HG03039 (cell line): Measurements from ENCODE around the gene ST3GAL3.

Experiments used
- ATAC-seq: cut with Tn5 transposase; IDR thresholded peaks from one replicate; pipeline ENCODE4 v1.9.1; 2021; ENCODE audit warnings: mild to moderate bottlenecking, moderate library complexity; ENCODE audit not compliant: unreplicated experiment

The ST3GAL3 gene

DNA sequence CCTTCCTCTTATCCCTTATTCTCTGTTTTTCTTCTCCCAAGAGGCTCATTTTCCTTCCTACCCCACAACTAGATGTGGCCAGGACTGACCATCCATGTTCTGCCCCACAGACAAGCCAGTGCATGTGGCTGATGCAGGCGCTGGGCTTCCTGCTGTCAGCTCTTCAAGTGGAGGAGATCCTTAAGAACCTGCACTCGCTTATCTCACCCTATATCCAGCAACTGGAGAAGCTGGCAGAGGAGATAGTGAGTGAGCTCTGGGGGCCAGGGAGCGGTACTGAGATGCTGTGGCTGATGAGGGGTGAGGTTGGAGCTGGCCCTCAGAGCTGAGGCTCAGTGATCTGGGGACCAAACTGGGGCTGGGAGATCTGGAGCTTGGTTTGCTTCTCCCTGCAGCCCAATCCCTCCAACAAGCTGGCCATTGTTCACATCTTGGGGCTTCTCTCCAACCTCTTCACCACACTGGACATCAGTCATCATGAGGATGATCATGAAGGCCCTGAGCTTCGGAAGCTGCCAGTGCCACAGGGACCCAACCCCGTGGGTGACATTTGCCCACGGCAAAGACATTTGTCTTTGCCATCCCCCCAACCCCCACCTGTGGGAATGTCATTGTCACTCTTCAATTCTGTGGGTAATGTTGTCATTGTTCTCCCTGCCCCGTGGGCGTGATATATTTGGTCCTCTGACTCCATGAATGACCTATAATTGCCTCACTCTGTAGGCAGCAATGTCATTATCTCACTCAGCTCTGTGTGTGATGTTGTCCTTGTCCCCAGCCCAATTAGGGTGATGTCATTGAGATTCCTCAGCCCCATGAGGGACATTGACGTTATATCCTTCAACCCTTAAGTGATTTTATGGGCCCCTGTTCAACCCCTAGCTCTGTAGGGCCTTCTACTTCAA lies 251.3 kb downstream of the ST3GAL3 start:
- no peak for ATAC-seq

DNA sequence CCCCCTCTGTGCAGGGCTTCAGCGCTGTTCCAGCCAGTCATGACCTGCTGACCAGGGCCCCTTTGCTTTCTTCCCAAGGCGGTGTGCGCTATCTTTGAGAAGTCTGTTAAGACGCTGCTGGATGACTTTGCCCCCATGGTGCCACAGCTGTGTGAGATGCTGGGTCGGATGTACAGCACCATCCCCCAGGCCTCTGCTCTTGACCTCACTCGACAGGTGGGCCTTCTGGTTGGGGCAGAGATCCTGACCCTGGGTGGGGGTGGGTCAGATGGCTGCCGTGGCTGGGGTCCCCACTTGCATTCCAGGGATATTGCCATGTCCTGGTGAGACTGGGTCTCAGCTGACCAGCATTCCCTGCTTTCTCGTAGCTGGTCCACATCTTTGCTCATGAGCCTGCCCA lies 253.5 kb downstream of the ST3GAL3 start:
- ATAC-seq: no peak

DNA sequence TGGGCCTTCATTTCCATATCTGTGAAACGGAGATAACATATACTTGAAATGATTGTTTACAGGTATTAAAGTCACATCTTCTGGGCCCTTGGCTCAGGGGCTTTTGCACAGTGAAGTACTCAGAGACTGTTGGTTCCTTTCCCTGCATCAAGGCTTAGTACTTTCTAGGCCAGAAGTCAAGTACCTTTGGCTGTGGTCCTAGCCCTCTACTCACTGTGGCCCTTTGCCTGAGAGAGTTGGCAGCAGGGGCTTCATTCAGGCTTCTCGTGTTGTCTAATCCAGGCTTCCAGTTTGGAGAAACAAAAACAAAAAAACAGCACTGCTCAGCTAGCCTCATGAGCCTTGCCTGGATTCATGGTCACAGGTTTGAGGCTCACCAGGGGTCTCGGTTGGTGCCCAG lies 254.4 kb downstream of the ST3GAL3 start:
- ATAC-seq: no peak

DNA sequence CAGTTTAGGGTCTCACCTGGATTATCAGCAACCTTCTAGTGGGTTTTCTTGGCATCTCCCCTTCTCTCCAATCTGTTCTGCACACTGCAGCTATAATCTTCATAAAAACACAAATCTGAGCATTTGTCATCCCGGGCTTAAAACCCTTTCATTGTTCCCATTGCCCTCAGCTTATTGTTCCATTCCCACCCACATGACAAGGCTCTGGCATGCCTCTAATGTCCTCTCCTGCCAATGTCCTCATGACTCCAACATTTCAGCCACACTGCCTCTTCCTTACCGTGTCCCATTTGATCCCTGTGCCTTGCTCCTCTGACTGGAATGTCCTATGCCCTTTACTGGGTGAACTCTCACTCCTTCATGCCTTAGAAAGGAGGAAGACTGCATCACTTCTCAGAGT lies 255.0 kb downstream of the ST3GAL3 start:
- no peak for ATAC-seq

DNA sequence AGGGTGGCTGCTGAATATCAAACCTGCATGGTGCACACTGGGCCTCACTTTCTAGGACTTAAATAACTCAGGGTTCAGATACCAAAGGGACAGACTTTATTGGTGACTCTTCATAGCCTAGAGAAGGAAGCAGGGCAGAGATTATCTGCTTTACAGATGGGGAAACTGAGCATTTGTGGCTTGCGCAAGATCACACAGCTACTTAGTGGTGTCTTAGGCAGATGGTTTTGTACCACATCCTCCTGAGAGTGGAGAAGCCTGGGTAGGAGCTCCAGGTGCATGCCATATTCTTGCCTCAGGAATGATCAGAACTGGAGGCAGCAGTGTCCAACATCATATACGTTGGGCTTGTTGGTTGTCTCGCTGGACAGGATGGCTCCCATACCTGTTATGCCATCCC lies 255.7 kb downstream of the ST3GAL3 start:
- ATAC-seq: no peak

DNA sequence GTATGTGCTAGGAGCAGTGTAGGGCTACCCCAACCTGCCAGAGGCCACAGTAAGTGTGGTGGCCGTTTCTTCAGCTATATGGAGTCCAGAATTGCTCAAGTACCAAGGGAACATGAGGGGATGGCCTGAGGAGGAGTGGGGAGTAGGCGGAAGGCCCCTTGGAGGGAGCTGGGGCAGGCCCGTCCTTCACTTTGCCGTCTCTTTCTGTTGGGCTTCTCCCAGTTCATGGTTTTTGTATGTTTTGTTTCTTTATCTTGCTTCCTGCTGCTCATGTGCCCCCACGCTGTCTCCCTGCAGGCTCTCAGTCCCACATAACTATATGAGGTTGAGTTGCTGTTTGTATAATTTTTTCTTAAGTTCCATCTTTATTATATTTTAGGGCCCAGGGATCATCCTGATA lies 256.6 kb downstream of the ST3GAL3 start:
- no peak for ATAC-seq

DNA sequence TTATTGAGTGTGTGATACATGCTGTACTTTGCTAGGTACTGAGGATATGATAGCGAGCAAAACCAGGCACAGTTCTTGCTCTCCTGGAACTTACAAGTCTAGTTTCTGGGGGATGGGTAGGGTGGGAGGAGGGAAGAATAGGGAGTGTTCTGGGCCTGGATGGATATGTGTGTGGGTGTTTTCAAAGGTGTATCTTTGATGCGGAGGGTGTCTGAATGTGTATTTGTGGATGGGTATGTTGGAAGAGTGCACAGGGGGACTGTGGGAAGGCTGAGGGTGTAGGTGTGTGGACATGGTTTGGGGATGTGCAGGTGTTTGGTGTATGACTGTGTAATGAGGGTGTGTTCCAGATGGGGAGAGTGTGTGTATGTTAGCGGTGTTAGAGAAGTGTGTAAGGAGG lies 258.0 kb downstream of the ST3GAL3 start:
- no peak for ATAC-seq

DNA sequence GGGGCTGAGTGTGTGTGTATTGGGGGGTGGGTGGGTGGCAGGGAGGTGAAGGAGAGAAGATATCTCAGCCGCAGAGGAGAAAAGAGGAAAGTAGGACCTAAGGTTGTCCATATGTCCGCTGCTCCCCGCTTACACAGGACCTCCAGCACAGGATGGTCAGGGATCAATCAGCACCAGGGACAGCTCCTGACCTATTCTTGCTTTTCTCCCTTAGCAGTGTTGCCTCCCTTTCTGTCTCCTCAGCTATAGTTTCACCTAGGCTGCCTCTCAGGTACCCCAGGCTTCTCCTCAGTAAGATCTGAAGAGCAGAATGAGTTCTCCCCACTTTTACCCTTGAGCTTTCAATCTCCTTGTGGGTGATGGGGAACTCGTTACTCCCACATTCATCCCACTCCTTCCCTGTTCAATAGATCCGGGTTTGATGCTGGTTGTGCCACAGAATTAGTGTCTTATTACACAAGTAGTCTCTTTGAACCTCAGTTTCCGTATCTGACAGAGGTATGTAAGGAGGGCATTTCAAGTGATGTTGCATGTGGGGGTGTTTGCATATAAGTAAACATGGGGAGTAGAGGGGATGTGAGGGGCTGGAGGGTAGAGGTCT lies 261.1 kb downstream of the ST3GAL3 start:
- no peak for ATAC-seq

DNA sequence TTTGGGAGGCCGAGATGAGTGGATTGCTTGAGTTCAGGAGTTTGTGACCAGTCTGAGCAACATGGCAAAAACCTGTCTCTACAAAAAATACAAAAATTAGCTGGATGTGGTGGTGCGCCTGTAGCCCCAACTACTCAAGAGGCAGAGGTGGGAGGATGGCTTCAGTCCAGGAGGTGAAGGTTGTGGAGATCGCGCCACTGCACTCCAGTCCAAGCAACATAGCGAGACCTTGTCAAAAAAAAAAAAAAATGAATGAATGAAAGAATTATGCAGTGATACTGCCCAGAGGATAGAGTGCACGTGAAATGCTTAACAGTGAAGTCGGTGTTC lies 262.0 kb downstream of the ST3GAL3 start:
- ATAC-seq: no peak

DNA sequence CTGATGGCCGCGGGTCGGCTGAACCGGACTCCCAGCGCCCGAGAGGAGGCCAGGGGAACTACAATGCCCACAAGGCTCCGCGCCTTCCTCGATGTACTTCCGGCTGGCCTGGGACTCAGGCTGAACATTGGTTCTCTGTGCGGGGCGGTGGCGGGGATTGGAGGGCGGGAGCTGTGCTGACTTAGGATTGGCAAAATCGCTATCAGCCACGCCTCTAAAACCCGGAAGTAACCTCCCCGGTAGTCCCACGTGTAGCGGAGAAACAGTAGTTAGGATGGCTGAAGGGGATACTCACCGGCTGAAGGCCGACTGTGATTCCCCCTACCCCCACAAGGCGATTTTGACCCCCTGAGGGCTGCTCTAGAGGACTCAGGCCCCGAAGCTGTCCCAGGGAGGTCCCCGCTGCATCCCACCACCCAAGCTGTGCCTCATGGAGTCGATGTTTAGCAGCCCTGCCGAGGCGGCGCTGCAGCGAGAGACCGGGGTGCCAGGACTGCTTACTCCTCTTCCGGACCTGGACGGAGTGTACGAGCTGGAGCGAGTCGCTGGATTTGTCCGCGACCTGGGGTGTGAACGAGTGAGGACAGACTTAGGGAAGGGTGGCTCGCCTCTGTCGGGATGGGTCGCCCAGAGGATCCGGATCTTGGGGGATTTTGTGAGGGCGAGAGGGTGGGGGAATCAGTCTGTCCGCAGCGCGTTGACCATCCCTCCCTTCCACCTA lies 262.6 kb downstream of the ST3GAL3 start, which contains the start of gene DPH2:
Gene DPH2, plus strand, starts transcription at position 265 of the 721 bp plus-strand sequence. Its CDS starts 166 bp downstream, at position 431.
- peak; percentile 74 for ATAC-seq

DNA sequence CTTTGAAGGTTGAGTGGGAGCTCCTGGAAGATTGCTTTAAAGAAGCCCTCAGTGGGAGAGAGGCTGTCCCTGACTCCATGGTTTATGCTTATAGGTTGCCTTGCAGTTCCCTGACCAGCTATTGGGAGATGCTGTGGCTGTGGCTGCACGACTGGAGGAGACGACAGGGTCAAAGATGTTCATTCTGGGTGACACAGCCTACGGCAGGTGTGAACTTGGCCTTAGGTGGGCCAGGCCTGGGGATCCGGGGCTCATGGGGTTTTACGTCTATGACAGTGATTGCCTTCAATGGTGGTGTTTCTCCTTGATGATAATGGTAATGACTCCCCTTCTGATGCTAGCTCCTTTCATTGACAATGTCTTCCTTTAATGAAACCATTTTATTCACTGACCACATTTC lies 263.2 kb downstream of the ST3GAL3 start:
- ATAC-seq: no peak

DNA sequence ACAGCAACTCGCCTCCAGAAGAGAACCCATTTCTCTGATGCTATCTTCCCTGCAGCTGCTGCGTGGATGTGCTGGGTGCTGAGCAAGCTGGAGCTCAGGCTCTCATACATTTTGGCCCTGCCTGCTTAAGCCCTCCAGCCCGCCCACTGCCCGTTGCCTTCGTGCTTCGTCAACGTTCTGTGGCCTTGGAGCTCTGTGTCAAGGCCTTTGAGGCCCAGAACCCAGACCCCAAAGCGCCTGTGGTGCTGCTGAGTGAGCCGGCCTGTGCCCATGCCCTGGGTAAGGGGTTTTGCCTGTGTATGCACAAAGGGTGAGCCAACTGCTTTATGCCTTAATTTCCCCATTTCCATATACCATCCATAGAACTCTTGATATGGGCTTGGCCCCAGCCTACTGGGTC lies 263.6 kb downstream of the ST3GAL3 start:
- ATAC-seq: no peak

DNA sequence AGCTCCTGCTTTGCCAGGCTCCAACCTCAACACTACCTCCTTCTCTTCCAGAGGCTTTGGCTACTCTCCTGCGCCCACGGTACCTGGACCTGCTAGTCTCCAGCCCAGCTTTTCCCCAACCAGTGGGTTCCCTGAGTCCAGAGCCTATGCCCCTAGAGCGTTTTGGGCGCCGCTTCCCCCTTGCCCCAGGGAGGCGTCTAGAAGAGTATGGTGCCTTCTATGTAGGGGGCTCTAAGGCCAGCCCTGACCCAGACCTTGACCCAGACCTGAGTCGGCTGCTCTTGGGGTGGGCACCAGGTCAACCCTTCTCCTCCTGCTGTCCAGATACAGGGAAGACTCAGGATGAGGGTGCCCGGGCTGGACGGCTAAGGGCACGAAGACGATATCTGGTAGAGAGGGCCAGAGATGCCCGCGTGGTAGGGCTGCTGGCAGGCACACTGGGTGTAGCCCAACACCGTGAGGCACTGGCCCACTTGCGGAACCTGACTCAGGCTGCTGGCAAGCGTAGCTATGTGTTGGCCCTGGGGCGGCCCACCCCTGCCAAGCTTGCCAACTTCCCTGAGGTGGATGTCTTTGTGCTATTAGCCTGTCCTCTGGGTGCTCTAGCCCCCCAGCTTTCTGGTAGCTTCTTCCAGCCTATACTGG lies 264.1 kb downstream of the ST3GAL3 start:
- no peak for ATAC-seq

DNA sequence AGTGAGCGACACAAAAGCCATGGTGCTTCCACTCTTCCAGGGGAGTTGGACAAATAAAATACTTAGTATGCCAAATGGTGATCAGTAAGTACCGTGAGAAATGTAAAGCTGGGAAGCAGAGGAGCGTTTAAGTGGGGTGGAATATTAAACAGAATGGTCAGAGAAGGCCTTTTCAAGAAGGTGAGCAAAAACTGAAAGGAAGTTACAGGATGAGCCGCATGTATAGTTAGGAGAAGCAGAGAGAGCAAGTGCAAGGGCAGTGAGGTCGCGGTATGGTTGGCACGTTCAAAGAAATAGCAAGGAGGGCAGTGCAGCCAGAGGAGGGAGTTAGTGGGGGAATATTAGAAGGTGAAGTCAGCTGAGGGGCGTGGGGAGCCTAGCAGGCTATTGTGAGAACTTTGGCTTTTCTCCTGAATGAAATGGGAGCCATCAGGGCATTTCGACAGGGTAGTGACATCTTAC lies 266.7 kb downstream of the ST3GAL3 start:
- no peak for ATAC-seq

DNA sequence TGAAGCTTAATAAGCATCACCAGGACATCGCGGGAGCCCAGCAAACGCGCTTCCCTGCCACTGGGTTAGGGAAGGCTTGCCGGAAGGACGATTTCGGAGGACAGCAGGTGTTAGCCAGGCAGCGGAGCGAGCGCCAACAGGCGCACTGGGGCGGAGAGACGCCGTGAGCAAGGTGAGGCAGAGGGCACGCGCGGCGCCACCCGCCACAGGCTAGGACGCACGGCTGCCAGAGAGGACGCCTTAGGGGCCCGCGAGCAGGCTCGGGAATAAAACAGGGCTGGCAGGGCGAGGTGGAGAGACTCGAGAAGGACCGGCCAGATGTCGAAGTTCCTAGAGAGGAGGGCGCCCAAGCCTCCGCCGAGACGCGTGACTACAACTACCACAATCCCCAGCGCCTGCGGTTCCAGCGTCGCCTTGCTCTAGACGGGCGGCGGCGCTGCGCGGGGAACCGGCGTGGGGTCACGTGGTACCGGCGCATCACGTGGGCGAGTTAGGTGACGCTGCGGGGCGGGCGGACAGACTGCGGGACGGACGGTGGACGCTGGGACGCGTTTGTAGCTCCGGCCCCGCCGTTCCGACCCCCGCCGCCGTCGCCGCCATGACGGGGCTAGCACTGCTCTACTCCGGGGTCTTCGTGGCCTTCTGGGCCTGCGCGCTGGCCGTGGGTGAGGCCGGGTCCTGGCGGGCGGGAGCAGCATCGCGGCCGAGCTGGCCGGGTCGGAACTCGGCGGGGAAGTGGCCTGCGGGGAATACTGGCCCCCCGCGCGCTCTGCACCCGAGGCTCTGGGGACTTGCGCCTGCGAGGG lies 267.3 kb downstream of the ST3GAL3 start, which contains the start of gene ATP6V0B:
Gene ATP6V0B, plus strand, starts transcription at position 518 of the 806 bp plus-strand sequence. Its CDS starts 81 bp downstream, at position 599.
- ATAC-seq: peak; percentile 63

DNA sequence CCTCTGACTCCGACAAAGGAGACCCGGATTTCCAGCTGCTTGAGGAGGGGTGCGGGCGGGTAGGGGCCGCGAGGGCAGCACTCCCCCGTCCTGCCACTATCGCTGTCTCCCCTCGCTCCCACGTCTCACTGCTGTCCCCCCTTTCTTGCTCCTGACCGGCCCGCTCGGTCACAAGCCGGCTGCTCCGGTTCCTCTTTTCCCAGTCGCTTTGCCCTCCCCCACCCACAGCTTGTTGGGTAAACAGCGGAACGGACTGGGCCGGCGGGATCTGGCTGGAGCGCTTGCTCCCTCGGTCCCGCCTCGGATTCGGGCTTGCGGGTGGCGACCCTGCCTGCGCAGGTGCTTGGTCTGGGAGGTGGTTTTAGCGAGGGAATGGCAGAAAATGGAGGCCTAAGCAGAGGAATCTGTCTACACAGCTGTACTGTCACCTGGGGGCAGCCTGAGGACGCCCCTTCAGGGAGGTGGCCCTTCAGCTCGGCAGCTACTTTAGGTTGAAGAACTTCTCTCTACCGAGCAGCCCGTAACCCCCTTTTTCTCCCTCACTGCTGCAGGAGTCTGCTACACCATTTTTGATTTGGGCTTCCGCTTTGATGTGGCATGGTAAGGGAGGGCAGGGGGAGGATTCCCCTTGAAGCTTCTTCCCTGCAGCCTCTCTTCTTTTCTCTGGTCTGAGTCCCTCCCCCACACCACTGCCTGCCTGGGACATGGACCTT lies 268.1 kb downstream of the ST3GAL3 start:
- ATAC-seq: no peak

DNA sequence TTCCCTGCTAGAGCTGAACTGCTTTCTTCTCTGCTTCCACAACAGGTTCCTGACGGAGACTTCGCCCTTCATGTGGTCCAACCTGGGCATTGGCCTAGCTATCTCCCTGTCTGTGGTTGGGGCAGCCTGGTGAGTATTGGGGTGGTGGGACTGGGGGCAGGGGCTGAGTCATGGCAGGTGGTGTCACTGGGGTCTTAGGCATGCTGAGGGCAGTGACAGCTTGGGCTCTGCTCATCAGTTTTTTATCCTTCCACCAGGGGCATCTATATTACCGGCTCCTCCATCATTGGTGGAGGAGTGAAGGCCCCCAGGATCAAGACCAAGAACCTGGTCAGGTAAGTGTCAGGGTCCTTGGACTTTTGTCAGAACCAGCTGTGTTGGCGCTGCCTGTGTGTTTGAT lies 268.7 kb downstream of the ST3GAL3 start:
- no peak for ATAC-seq

DNA sequence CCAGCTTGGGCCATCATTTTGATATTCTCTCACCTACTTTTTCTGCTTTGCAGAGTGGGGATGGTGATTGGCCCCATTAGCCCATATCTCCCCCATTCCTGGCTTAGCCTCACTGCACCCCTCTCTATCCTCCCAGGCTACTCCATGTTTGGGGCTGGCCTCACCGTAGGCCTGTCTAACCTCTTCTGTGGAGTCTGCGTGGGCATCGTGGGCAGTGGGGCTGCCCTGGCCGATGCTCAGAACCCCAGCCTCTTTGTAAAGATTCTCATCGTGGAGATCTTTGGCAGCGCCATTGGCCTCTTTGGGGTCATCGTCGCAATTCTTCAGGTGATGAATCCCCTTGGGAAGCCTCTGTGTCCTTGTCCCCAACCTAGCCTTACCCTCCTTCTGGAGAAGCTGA lies 269.6 kb downstream of the ST3GAL3 start:
- no peak for ATAC-seq

DNA sequence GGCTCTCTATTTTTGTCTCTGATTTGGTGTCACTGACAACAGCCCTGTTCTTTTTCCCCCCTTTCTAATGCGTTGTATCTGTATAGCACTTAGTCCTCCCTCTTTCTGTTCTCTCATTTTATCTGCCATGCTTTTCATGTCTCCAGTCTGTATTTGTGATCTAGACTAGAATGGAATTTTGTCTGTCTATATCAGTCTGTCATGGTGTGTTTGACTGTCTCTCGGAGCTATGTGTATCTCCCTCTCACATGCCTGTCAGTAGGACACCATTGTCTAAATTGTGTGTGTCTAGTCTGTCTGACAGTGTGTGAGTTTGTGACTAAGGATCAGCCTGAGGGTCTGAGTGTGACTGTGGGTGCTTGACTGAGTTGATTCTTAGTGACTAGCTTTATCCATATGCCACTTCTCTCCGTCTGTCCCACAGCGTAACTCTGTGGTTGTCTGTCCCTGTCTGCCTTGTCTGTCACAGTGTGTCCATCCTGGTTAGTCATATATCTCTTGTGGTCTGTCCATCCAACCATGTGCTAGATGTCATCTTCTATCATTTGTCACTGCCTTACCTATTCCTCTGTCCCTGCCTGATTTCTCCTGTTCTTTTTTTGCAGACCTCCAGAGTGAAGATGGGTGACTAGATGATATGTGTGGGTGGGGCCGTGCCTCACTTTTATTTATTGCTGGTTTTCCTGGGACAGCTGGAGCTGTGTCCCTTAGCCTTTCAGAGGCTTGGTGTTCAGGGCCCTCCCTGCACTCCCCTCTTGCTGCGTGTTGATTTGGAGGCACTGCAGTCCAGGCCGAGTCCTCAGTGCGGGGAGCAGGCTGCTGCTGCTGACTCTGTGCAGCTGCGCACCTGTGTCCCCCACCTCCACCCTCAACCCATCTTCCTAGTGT lies 270.3 kb downstream of the ST3GAL3 start:
- ATAC-seq: no peak
